Body of pancreas (tissue), 4 donors: ENCODE results near the gene PFKL.

Experiments
- POLR2A ChIP-seq, 3 donors: fragments of 450-650 bp; IDR thresholded peaks; one replicate each; pipeline ENCODE4 v1.6.1; 2016; ENCODE audit warnings: antibody characterized with exemption in 3 of 3, mild to moderate bottlenecking in 2 of 3
- TF ChIP-seq, protein P1 (sequence below), 7 experiments: fragments of 450-650 bp in 4 of 7; fragments of 200-600 bp in 3 of 7; sonication (generic) in 3 of 7; IDR thresholded peaks; one replicate each; pipeline ENCODE4 v1.5.1; 2016 to 2019; ENCODE audit warnings: antibody characterized with exemption in 7 of 7

DNA sequence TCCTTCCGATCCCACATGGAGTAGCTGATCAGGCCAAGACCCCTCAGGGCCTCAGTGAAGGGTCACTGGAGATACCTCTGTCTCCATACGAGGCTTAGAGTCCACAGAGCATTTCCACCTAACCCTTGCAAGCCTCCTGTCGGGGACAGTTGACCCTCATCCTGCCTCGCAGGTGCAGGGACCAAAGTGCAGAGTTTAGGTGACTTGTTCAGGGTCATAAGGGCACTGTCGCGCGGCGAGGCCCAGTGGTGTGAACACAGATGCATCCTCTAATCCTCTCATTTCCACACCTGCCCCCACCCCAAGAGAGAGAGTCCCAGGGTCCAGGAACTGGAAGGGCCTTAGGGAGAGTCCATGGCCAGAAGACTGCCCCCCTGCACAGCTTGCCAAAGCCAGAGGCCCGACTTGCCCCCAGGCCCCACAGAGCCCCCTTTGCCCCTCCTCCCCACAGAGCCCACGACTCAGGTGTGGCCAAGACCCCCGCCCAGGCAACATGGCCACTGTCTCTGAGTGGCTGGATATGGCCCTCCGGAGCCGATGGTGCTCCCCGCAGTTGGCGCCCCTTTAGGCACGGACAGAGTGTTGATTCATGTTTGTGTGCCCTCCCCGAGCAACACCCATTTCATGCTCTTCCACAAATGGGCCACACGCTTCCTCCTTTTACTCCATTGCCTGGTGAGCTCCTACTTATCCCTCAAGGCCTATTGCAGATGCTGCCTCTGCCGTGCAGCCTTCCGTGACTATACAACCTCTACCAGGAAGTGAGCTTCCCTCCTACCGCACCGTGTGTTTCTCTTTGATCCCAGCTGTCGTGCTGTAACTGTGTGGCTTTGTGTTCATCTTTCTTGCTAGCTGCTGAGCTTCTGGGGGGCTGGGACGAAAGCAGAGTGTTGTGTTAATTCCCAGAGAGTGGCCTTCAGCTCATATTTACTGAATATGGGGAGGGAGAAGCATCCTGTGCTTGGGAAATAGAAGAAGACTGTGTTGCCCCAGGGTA lies 55.2 kb downstream of the PFKL start:
- TF ChIP-seq, protein P1, sequence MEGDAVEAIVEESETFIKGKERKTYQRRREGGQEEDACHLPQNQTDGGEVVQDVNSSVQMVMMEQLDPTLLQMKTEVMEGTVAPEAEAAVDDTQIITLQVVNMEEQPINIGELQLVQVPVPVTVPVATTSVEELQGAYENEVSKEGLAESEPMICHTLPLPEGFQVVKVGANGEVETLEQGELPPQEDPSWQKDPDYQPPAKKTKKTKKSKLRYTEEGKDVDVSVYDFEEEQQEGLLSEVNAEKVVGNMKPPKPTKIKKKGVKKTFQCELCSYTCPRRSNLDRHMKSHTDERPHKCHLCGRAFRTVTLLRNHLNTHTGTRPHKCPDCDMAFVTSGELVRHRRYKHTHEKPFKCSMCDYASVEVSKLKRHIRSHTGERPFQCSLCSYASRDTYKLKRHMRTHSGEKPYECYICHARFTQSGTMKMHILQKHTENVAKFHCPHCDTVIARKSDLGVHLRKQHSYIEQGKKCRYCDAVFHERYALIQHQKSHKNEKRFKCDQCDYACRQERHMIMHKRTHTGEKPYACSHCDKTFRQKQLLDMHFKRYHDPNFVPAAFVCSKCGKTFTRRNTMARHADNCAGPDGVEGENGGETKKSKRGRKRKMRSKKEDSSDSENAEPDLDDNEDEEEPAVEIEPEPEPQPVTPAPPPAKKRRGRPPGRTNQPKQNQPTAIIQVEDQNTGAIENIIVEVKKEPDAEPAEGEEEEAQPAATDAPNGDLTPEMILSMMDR (IDR thresholded peaks at IDR 0.05) = no peak
- no peak for TF ChIP-seq POLR2A (IDR thresholded peaks at IDR 0.05)
